GM12872 (cell line): ENCODE measurements around the gene HIRA.

ENCODE experiments used
- CTCF ChIP-seq: IDR thresholded peaks from 3 replicates; pipeline ENCODE4 v1.5.1; 2011; ENCODE audit warnings: low read depth, mild to moderate bottlenecking, low read length, moderate library complexity; ENCODE audit not compliant: insufficient read depth

HIRA gene

GRCh38 chr22:19368876-19369275 is 62.7 kb downstream of the HIRA start:
- TF ChIP-seq CTCF = no peak

- TF ChIP-seq CTCF = no peak
Observed at GRCh38 chr22:19367763-19368367, 63.7 kb downstream of the HIRA start.

- no peak for TF ChIP-seq CTCF
Observed at GRCh38 chr22:19361501-19362103, 69.9 kb downstream of the HIRA start.

GRCh38 chr22:19360862-19361261 is 70.7 kb downstream of the HIRA start:
- no peak for TF ChIP-seq CTCF

- no peak for TF ChIP-seq CTCF
Observed at GRCh38 chr22:19360300-19360792, 71.2 kb downstream of the HIRA start.

GRCh38 chr22:19359554-19360299 is 71.8 kb downstream of the HIRA start:
- no peak for TF ChIP-seq CTCF

GRCh38 chr22:19358703-19359553 is 72.6 kb downstream of the HIRA start:
- TF ChIP-seq CTCF = no peak
